GM23338 (cell line): ENCODE results near the gene CACNA2D4. TPM values are rescaled to one million over a fixed set of nuclear protein-coding genes. Genes with fewer than 3 reads are reported as not detected.

Experiments used
- ATAC-seq: fragments of 200-7000 bp; cut with Tn5 transposase; 3 replicates; pipeline ENCODE4 v1.9.1; 2020
- DNase-seq: peaks from one replicate; pipeline ENCODE4 v3.0.0-alpha.2; 2015; ENCODE audit warnings: low spot score
- H2AFZ ChIP-seq: fragments of 200-600 bp; sonication (generic); 2 replicates; pipeline ENCODE4 v1.8.0; 2016; ENCODE audit warnings: antibody characterized with exemption, mild to moderate bottlenecking, moderate library complexity
- H3F3A ChIP-seq: fragments of 200-600 bp; sonication (generic); replicated peaks from 2 replicates; pipeline ENCODE4 v1.8.0; 2017; ENCODE audit warnings: antibody characterized with exemption, mixed run types, low read depth
- H3K27ac ChIP-seq: fragments of 200-600 bp; sonication (generic); 2 replicates; pipeline ENCODE4 v1.6.1; 2016; ENCODE audit warnings: low read depth
- H3K27me3 ChIP-seq: fragments of 200-600 bp; sonication (generic); 2 replicates; pipeline ENCODE4 v1.8.0; 2016; ENCODE audit warnings: mild to moderate bottlenecking, mixed run types, moderate library complexity; ENCODE audit not compliant: insufficient read depth
- H3K36me3 ChIP-seq: fragments of 200-600 bp; sonication (generic); 2 replicates; pipeline ENCODE4 v1.8.0; 2016; ENCODE audit warnings: mild to moderate bottlenecking; ENCODE audit not compliant: insufficient read depth
- H3K4me1 ChIP-seq: fragments of 200-600 bp; sonication (generic); 2 replicates; pipeline ENCODE4 v1.8.0; 2016; ENCODE audit warnings: mild to moderate bottlenecking, moderate library complexity; ENCODE audit not compliant: insufficient read depth
- H3K4me2 ChIP-seq: fragments of 200-600 bp; sonication (generic); 2 replicates; pipeline ENCODE4 v1.7.1; 2017; ENCODE audit warnings: mixed run types
- H3K4me3 ChIP-seq: fragments of 200-600 bp; sonication (generic); 2 replicates; pipeline ENCODE4 v1.6.1; 2016; ENCODE audit warnings: mixed run types
- H3K79me2 ChIP-seq: fragments of 200-600 bp; sonication (generic); replicated peaks from 2 replicates; pipeline ENCODE4 v1.8.0; 2017; ENCODE audit warnings: mild to moderate bottlenecking; ENCODE audit not compliant: insufficient read depth
- H3K9me2 ChIP-seq: fragments of 200-600 bp; sonication (generic); 2 replicates; pipeline ENCODE4 v1.8.0; 2017; ENCODE audit not compliant: insufficient read depth
- H4K20me1 ChIP-seq: fragments of 200-600 bp; sonication (generic); replicated peaks from 2 replicates; pipeline ENCODE4 v1.8.0; 2017; ENCODE audit warnings: mild to moderate bottlenecking; ENCODE audit not compliant: insufficient read depth
- H3K27ac Mint-ChIP-seq: 2 replicates; pipeline ENCODE4 v1.8.0; 2020; ENCODE audit warnings: inconsistent platforms, mild to moderate bottlenecking, moderate library complexity, mixed read lengths
- H3K27me3 Mint-ChIP-seq: 3 replicates; pipeline ENCODE4 v1.8.0; 2022; ENCODE audit warnings: low read depth, mild to moderate bottlenecking, moderate library complexity, mixed read lengths, inconsistent platforms; ENCODE audit not compliant: insufficient read depth, poor library complexity
- H3K36me3 Mint-ChIP-seq: 3 replicates; pipeline ENCODE4 v1.8.0; 2021; ENCODE audit warnings: low read depth, mild to moderate bottlenecking, inconsistent platforms, moderate library complexity, mixed read lengths
- H3K4me1 Mint-ChIP-seq: 3 replicates; pipeline ENCODE4 v1.8.0; 2020; ENCODE audit warnings: mild to moderate bottlenecking, inconsistent platforms, mixed read lengths
- H3K4me3 Mint-ChIP-seq: 3 replicates; pipeline ENCODE4 v1.8.0; 2021; ENCODE audit warnings: moderate library complexity, mild to moderate bottlenecking, inconsistent platforms, mixed read lengths
- H3K9me3 Mint-ChIP-seq: 3 replicates; pipeline ENCODE4 v1.8.0; 2020; ENCODE audit warnings: moderate library complexity, mild to moderate bottlenecking, inconsistent platforms, mixed read lengths
- CREB1 ChIP-seq: fragments of 250-450 bp; sonication (Bioruptor Pico); IDR thresholded peaks from 2 replicates; pipeline ENCODE4 v1.5.0; 2020; ENCODE audit warnings: low read depth, mild to moderate bottlenecking, moderate library complexity
- CTCF ChIP-seq, 2 experiments: fragments of 200-600 bp in 1 of 2; sonication (generic) in 1 of 2; conservative IDR thresholded peaks; 2 replicates each; pipeline versions ENCODE4 v1.5.1 to v1.6.1; 2016 to 2017; ENCODE audit warnings: antibody characterized with exemption in 2 of 2, low read depth in 2 of 2, mild to moderate bottlenecking in 2 of 2, moderate library complexity in 1 of 2
- ETS1 ChIP-seq: IDR thresholded peaks from 2 replicates; pipeline ENCODE4 v1.6.1; 2016; ENCODE audit warnings: antibody characterized with exemption
- EZH2 ChIP-seq: fragments of 200-600 bp; sonication (generic); IDR thresholded peaks from one replicate; pipeline ENCODE4 v1.8.0; 2017; ENCODE audit warnings: antibody characterized with exemption, mild to moderate bottlenecking, low read depth; ENCODE audit not compliant: unreplicated experiment
- EZH2phosphoT487 ChIP-seq: fragments of 200-600 bp; sonication (generic); IDR thresholded peaks from one replicate; pipeline ENCODE4 v1.8.1; 2018; ENCODE audit warnings: antibody characterized with exemption; ENCODE audit not compliant: unreplicated experiment
- JUNB ChIP-seq: IDR thresholded peaks from one replicate; pipeline ENCODE4 v1.6.1; 2016; ENCODE audit warnings: antibody characterized with exemption; ENCODE audit not compliant: unreplicated experiment
- NANOG ChIP-seq: IDR thresholded peaks from 2 replicates; pipeline ENCODE4 v1.6.1; 2016; ENCODE audit warnings: antibody characterized with exemption, borderline replicate concordance
- STAT1 ChIP-seq: IDR thresholded peaks from one replicate; pipeline ENCODE4 v1.6.1; 2016; ENCODE audit warnings: antibody characterized with exemption; ENCODE audit not compliant: unreplicated experiment
- ZNF114 ChIP-seq: fragments of 250-450 bp; sonication (Bioruptor Pico); IDR thresholded peaks from 2 replicates; pipeline ENCODE4 v1.5.0; 2020; ENCODE audit warnings: mild to moderate bottlenecking, moderate library complexity
- ZNF331 ChIP-seq: fragments of 250-450 bp; sonication (Bioruptor Pico); IDR thresholded peaks from 2 replicates; pipeline ENCODE4 v1.5.0; 2020; ENCODE audit warnings: low read depth, mild to moderate bottlenecking, moderate library complexity
- polyA plus RNA-seq: library from polyadenylated mRNA; unstranded; fragments of >200 nt; fragmentation: Nextera tagmentation; extraction: Ambion mirVana; gene quantifications from 2 replicates; pipeline ENCODE4 v1.2.1, GENCODE V29; 2016
- total RNA-seq: library from RNA; depleted of rRNA; stranded (reverse); fragments of >200 nt; shearing (Covaris generic); gene quantifications from 2 replicates; pipeline ENCODE4 v1.2.3, GENCODE V29; 2014
- TF ChIP-seq, protein P1 (sequence below): IDR thresholded peaks from one replicate; pipeline ENCODE4 v1.6.1; 2018; ENCODE audit warnings: antibody characterized with exemption; ENCODE audit not compliant: unreplicated experiment

CACNA2D4 gene
- total and polyA plus RNA-seq, 2 experiments from 2014 or later, result 0.07 to 0.24 TPM

DNA sequence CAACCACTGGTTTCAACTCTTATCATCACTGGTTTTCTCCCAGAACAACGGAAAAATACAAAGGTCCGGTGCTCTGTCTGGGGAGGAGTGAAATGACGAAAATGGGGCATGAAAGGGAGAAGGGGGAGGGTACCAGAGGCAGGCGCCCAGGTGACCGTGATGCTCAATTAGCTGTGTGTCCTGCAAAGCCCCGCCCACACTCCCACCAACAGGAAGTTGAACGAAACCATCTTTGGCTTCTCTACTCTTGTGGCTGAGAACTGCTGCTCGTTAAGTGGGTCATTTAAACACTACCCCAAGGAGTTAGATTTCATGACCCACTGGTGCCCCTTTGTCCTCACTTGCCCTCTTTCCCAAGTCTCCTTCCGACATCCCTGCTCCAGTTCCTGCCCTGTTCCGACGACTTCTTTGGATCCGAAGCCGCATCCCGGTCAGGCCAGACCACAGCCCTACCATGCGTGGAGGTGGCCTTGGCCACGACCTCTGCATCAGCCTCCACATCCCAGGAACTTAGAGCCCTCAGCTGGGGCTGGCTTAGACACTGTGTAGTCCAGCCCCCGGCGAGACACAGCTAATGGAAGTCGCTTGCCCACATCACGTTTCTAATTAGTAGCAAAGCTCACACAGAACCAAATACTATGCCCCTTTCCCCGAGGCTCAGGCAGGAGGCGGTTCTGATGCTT is 109.5 kb downstream of the CACNA2D4 start:
- ATAC-seq, result no peak
- DNase-seq, result no peak
- Histone ChIP-seq H3K36me3 (no peaks in the 10 kb centered on the region), H3K4me3 (no peak overlapping the region), H3K79me2 (no peaks in the 10 kb centered on the region), H3F3A (no peaks in the 10 kb centered on the region), H3K4me2 (no peak overlapping the region), H3K27ac (no peak overlapping the region), H3K4me1 (no peaks in the 10 kb centered on the region), H2AFZ (0 out of 2 replicates have a peak overlapping the region, but pooled peaks have one; percentile 5), H4K20me1 (no peaks in the 10 kb centered on the region), H3K9me2 (no peaks in the 10 kb centered on the region), H3K27me3 (no peaks in the 10 kb centered on the region)
- Mint-ChIP-seq H3K27ac (no peak overlapping the region), H3K36me3 (no peaks in the 10 kb centered on the region), H3K4me1 (no peaks in the 10 kb centered on the region; the same call in 1 of the 3 replicates), H3K9me3 (no peaks in the 10 kb centered on the region), H3K4me3 (no peak overlapping the region), H3K27me3 (peaks cover 6% of the 10 kb centered on the region)
- TF ChIP-seq CTCF (conservative IDR thresholded peaks at IDR 0.05; ENCODE audit: low read depth in 2 of 2) (no peak), ZNF331 (CRISPR knock-in tag) (no peak), NANOG (no peak), ZNF114 (no peak)
- TF ChIP-seq, protein P1, sequence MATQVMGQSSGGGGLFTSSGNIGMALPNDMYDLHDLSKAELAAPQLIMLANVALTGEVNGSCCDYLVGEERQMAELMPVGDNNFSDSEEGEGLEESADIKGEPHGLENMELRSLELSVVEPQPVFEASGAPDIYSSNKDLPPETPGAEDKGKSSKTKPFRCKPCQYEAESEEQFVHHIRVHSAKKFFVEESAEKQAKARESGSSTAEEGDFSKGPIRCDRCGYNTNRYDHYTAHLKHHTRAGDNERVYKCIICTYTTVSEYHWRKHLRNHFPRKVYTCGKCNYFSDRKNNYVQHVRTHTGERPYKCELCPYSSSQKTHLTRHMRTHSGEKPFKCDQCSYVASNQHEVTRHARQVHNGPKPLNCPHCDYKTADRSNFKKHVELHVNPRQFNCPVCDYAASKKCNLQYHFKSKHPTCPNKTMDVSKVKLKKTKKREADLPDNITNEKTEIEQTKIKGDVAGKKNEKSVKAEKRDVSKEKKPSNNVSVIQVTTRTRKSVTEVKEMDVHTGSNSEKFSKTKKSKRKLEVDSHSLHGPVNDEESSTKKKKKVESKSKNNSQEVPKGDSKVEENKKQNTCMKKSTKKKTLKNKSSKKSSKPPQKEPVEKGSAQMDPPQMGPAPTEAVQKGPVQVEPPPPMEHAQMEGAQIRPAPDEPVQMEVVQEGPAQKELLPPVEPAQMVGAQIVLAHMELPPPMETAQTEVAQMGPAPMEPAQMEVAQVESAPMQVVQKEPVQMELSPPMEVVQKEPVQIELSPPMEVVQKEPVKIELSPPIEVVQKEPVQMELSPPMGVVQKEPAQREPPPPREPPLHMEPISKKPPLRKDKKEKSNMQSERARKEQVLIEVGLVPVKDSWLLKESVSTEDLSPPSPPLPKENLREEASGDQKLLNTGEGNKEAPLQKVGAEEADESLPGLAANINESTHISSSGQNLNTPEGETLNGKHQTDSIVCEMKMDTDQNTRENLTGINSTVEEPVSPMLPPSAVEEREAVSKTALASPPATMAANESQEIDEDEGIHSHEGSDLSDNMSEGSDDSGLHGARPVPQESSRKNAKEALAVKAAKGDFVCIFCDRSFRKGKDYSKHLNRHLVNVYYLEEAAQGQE, result no peak

GRCh38 chr12:1808036-1808797 is 110.2 kb downstream of the CACNA2D4 start:
- no peaks in the 10 kb centered on the region for H3F3A ChIP-seq
- DNase-seq, result no peak
- no peak for TF ChIP-seq EZH2
- no peak for TF ChIP-seq CTCF (conservative IDR thresholded peaks at IDR 0.05; ENCODE audit: low read depth in 2 of 2)
- no peak for TF ChIP-seq EZH2phosphoT487
- no peak for TF ChIP-seq ETS1
- TF ChIP-seq STAT1, result no peak
- TF ChIP-seq NANOG, result no peak
- no peak for TF ChIP-seq ZNF114
- no peak for TF ChIP-seq CREB1 (CRISPR knock-in tag)
- no peak for TF ChIP-seq JUNB

More at GRCh38 chr12:1808036-1808797, 110.2 kb downstream of the CACNA2D4 start:
- Histone ChIP-seq H3K9me2 (no peaks in the 10 kb centered on the region), H3K27ac (no peak overlapping the region), H3K27me3 (no peaks in the 10 kb centered on the region), H2AFZ (no peak overlapping the region), H3K4me2 (no peak overlapping the region), H3K79me2 (no peaks in the 10 kb centered on the region), H3K4me1 (no peaks in the 10 kb centered on the region), H4K20me1 (no peaks in the 10 kb centered on the region), H3K4me3 (no peak overlapping the region), H3K36me3 (no peaks in the 10 kb centered on the region)
- Mint-ChIP-seq H3K9me3 (no peaks in the 10 kb centered on the region), H3K27me3 (peaks cover 6% of the 10 kb centered on the region), H3K4me3 (no peak overlapping the region), H3K27ac (no peak overlapping the region), H3K36me3 (no peaks in the 10 kb centered on the region), H3K4me1 (no peaks in the 10 kb centered on the region; the same call in 1 of the 3 replicates)
- ATAC-seq, result no peak
